Activated CD4-positive, alpha-beta T cell treated with anti-CD3 and anti-CD28 coated beads, Interleukin-2, amount 50 U/mL, for 1 hour (primary cell): ENCODE measurements around the gene CRELD2.

ENCODE experiments used
- DNase-seq: peaks from one replicate; pipeline ENCODE4 v3.0.0-alpha.2; 2020

CRELD2 gene

GRCh38 chr22:49887702-49888101, 30.7 kb upstream of the CRELD2 start:
- DNase-seq, result no peak

DNA sequence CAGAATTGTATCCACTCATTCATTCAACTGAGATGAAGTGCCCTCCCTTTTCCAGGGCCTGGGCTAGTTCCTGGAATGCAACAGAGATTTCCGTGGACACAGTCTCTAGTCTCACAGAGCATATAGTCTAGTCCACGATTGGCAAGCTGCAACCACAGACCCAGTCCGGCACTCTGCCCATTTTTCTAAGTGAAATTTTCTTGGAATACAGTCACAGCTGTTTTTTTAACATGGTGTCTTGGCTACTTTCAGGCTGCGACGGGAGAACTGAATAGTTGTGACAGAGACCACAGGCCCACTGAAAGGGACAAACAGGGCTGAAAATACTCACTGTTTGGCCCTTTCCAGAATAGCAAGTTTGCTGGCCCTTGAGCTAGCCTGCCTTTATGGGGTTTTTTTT, 29.4 kb upstream of the CRELD2 start:
- DNase-seq, result no peak

DNA sequence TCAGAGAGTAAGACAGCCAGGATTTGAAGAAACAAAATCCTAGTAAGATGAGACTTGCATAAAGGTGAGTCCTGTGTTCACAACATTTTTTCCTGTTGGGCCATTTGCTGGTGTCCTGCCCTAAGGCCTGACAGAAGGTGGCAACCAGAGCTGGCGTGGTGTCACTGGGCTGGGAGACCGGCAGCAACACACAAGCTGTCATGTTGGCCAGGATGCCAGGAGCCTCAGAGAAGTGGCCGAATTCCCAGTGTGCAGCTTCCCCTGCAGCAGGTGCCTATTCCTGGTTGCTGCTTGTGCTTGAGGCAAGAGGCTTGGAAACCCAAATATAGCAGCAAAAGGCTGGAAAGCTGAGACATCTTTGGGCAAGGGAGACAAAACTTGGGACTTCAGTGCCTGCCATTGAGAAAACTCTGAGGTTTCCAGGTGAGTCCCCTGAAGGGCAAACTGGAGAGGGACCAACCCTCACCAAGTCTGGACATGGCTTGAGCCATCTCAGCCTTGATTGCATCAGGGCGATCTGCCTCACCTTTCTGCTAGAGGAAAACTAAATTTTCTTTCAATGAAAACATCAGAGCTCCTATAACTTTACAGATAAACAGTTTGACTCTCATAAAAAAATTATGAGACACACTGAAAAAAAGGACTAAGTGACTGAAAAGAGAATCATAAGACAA, 26.1 kb upstream of the CRELD2 start:
- no peak for DNase-seq

DNA sequence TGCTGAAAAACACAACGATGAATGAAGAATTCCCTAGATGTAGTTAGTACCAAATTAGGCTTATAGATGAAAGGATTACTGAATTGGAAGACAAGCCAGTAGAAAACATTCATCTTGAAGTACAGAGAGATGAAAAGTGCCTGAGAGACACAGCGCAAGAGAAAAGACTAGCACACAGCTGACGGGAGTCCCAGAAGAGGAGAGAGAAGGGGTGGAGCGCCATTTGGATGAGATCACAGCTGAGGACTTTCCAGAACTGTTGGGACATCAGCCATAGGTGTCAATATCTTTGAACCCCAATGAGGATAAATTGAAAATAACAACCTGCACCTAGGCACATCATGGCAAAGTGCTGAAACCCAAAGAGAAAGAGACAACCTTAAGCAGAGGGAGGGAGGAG, 25.4 kb upstream of the CRELD2 start:
- DNase-seq, result no peak

GRCh38 chr22:49894322-49895054, 23.9 kb upstream of the CRELD2 start:
- DNase-seq, result no peak

DNA sequence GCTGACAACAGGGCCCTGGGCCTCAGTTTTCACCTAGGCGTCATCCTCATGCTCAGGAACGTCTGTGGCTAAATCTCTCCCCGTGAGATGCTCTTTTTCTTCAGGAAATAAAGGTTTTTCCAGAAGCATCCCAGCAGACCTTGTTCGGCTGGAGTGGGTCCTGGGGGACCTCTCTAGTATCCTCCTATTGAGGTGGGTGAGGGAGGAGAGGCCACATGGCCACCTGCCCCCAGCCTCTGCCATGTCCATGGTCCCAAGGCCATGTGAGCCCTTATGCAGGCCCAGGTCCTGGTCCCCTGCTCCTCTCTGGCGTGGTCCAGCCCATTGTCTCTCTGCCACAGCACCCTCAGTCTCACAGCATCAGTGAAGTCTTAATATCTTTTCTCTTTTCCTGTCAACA, 22.2 kb upstream of the CRELD2 start:
- no peak for DNase-seq

GRCh38 chr22:49897015-49897684, 21.3 kb upstream of the CRELD2 start:
- DNase-seq, result no peak

DNA sequence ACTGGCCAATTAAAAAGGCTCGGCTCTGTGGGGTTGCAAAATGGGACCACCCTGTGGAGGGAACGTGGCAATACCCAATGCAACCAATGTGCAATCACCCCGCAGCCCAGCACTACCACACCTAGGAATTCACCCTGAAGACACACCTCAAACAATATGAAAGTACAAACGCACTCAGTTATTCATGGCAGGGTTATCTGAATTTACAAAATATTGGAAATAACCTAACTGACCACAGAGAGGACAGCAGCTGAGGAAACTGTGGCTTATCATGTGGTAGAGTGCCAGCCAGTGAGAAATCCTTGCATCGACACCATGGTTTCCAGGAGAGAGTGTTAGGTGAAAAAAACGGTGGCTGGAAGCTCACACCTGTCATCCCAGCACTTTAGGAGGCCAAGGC, 18.9 kb upstream of the CRELD2 start:
- no peak for DNase-seq

DNA sequence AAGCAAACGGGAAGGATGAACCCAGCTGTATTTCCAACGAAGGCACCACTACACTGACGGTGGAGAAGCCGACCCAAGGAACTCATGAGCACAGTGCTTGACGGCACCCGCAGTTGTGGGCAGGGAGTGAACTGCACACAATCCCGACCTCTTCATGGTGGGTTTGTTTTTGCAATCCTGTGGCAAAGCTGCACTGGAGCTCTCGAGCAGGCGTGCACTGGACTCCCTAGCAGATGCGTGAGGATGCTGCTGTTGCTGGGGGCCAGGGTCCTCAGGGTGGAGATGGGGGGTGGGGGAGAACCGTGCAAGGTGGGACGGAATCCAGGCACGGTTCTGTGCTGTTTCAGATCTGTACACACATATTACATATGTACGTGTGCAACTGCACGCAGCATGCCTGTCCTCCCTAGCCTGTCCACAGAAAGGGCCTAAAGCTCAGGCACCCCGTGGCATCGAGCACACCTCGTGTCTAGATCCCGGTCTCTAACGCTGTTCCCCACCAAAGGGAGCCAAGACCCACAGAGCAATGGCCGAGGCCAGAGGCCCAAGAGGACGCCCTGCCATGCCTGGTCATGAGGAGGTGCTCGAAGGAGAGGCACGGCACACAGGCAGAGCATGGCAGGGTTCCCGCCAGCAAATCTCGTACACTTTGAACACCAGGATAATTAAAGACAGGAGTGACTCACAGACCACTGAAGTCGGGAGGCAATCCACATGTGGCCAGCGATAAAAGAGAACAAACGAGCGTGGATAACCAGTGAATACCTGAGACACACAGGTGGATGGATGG, 17.8 kb upstream of the CRELD2 start:
- no peak for DNase-seq

DNA sequence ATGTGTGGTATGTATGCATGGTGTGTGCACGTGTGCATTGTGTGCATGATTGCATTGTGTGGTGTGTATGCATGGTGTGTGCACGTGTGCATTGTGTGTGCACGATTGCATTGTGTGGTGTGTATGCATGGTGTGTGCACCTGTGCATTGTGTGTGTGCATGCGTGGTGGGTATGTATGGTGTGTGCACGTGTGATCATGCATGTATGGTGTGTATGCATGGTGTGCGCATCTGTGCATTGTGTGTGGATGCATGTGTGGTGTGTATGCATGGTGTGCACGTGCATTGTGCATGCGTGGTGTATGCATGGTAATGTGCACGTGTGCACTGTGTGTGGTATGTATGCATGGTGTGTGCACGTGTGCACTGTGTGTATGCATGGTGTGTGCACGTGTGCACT, 17.0 kb upstream of the CRELD2 start:
- DNase-seq, result no peak

DNA sequence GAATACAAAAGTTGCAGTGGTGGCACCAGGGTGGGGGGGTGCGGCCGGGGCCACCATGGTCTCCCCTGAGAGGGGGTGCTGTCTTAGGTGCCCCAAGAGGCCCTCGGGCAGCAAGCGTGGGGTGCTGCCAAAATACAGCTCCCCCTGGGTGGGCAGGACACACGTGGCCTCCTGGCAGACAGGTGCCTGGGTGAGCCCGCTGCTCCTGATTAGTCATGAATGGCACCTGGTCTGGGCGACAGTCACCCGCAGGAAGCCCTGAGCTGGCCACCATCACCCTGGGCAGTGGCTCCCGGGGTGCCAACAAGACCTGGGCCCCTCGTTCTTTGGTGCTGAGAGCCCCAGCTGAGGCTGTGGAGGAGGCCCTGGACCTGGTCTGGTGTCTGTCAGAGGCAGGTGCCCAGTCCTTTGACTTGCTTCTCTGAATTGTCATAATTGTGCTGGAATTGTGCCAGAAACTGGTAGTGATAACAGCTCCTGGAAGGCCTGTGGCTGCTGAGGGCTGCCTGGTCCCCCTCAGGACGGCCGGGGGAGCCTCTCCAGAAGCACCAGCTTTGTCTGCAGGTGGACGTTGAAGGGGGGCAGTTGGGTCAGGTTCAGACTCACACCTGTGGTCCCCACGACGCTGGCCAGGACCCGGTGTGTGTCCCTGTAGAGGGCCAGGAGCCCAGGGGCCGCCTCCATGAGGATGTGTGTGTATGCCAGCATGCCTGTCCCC, 15.0 kb upstream of the CRELD2 start:
- DNase-seq, result no peak

GRCh38 chr22:49904040-49904369, 14.4 kb upstream of the CRELD2 start:
- no peak for DNase-seq

GRCh38 chr22:49905465-49905864, 13.0 kb upstream of the CRELD2 start:
- no peak for DNase-seq

DNA sequence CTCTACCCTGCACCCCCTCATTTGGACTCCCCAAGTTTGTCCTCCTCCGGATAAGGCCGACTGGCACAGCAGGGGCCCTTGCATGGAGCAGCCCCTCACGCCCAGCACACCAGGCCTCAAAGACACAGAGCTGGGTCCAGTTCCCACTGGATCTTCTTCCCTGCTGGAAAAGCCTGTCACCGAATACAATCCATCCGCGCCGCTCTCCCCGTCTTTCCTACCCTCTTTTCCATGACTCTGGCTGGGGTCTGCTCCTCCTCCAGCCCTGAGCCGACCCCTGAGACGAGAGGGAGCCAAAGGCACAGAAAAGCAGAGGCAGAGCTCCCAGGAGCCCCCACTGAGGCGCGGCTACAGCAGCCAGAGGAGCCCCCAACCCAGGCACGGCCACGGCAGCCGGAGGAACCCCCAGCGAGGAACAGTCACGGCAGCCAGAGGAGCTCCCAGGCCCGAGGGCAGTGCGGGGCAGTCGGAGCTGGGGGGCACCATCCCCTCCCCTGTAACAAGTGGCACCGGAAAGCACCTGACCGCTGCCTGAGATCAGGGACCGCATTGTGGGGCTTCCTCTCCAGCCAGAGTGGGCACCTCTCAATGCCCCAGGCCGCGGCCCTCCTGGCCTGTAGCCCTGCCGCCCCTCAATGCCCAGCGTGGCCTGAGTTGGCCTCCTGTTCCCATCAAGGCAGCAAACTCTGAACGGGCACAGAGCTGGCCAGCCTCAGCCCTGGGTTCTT, 12.2 kb upstream of the CRELD2 start:
- no peak for DNase-seq

GRCh38 chr22:49906799-49907290, 11.6 kb upstream of the CRELD2 start:
- no peak for DNase-seq

GRCh38 chr22:49907807-49908206, 10.6 kb upstream of the CRELD2 start:
- DNase-seq, result no peak

DNA sequence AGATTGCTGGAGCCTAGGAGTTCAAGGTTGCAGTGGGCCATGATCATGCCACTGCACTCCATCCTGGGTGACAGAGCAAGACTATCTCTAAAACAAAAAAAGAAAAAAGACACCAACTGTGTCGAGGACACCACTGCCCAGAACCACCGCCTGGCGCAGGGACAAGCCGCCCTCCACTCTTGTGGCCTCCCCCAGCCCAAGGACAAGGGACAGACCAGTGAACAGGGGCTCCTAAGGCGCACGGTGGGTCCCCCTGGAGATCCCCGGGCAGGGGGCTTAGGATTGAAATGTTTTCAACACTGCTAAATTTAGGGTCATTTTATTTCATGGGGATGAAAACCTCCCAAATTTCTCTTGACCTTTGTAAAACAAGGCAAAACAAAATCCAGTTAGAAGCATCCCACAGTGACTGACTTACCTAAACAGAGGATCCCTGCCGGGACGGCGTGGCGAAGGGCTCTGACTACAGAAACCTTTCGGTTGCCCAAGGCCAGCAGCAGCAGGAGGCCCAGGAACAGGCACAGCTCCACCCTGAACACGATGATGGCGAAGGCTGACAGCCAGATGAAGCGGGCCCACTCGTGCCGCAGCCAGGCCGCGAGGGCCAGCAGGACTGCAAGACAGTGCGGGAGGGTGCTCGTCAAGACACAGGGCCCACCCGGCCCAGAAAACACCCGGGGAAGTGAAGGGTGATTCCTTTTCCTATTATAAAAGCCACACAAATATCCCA, 8.8 kb upstream of the CRELD2 start:
- no peak for DNase-seq

- DNase-seq, result no peak
Observed at GRCh38 chr22:49910229-49911155, 7.9 kb upstream of the CRELD2 start.

DNA sequence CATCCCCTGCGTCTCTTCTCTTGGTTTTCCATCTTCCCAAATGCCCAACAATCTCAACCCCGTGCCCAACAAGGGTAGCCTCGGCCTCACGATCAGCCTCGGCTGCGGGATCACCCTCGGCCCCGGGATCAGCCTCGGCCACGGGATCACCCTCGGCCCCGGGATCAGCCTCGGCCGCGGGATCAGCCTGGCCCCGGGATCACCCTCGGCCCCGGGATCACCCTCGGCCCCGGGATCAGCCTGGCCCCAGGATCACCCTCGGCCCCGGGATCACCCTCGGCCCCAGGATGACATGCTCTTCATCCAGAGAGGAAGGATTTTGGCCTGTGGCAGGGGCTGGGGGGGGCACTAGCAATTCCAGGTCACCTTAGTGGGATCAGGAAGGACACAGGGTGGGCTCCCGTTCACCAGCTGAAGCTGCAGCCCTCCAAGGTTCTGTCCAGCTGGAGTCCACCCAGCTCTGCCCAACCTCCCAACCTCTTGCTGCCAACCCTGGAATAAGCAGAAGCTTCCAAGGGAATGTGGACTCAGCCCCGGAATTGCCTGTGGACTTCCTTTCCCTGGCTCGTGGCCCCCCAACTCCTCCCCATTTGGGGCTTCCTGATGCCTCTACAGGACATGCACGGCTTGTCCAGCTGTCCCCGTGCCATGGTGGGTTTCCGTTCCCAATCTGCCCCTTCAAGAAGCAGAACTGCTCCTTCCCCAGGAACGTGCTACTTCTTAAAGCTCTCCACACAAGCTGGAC, 6.4 kb upstream of the CRELD2 start:
- DNase-seq, result no peak
